Esophagus mucosa (tissue), 1 donor: ENCODE data around the gene TPD52L1. TPM values are rescaled to one million over a fixed set of nuclear protein-coding genes. Genes with fewer than 3 reads are reported as not detected.
"Not testable (repeated sequence)": the region's sequence is repeated elsewhere in the genome, so short reads cannot be mapped to it uniquely, and the experiment has no call there.

Source experiments
- ATAC-seq: fragments of 200-7000 bp; cut with Tn5 transposase; one replicate; pipeline ENCODE4 v1.9.1; 2020
- total RNA-seq: library from RNA; stranded (reverse); gene quantifications from one replicate; pipeline ENCODE4 v1.2.4, GENCODE V29; 2023
- donor health status: DM: yes; HTN: yes; CAD: no.

The TPD52L1 gene
- total RNA-seq = 217 TPM

DNA sequence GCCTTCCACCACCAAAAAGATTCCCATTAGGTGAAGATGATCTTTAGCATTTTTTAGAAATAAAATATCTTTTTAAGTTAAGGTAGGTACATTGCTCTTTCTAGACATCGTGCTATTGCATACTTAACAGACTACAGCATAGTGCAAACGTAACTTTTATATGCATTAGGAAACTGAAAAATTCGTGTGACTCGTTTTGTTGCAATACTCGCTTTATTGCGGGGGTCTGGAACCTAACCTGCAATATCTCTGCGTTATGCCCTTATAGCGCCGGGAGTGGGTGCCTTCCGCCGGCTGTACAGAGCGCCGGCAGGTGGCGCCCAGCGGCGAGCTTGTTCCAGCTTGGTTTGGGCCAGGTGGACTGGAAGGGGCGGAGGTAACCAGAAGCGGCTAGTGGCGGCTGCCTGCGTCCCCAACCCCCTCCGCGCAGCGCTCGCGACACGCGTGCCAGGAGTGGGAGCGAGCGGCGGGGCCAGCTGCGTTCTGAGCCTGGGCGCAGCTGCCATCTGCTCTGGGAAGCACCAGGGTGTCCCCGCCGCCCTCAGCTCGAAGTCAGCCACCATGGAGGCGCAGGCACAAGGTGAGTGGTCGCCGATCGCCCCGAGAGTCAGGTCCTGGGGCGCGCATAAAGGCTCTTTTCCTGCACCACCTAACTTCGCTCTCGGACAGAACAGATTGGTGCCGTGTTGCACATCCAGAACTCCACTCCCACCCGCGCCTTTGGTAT, at the start of gene TPD52L1:
TPD52L1 (plus strand) TSS at position 383 of the 727 bp plus-strand sequence; CDS start at position 562, 179 bp downstream.
- peak; percentile 91 for ATAC-seq

GRCh38 chr6:125104425-125104824, 49.1 kb upstream of the TPD52L1 start:
- peak; percentile 77 for ATAC-seq

GRCh38 chr6:125107048-125107447, 46.5 kb upstream of the TPD52L1 start:
- no peak for ATAC-seq

DNA sequence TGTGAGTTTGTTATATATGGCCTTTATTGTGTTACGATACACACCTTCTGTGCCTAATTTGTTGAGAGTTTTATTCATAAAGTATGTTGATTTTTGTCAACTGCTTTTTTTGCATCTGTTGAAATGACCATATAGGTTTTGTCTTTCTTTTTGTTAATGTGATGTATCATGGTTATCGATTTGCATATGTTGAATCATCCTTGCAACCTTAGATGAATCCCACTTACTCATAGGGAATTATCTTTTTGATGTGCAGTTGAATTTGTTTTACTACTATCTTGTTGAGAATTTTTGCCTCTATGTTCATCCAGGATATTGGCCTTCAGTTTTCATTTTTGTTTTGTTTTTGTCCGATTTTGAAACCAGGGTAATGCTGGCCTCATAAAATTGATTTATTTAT, 45.7 kb upstream of the TPD52L1 start:
- ATAC-seq = no peak

DNA sequence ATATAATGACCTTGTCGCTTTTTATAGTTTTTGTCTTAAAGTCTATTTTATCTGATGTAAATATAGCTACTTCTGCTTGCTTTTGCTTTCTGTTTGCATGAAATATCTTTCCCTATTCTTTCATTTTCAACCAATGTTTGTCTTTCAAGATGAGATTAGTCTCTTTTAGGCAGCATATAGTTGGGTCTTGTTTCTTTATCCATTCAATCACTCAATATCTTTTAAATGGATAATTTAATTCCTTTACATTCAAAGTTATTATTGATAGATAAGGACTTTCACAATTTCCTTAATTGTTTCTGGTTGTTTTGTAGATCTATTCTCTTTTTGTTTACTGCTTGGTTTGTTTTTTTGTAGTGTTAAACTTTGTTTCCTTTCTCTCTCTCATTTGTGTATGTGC, 43.5 kb upstream of the TPD52L1 start:
- no peak for ATAC-seq

DNA sequence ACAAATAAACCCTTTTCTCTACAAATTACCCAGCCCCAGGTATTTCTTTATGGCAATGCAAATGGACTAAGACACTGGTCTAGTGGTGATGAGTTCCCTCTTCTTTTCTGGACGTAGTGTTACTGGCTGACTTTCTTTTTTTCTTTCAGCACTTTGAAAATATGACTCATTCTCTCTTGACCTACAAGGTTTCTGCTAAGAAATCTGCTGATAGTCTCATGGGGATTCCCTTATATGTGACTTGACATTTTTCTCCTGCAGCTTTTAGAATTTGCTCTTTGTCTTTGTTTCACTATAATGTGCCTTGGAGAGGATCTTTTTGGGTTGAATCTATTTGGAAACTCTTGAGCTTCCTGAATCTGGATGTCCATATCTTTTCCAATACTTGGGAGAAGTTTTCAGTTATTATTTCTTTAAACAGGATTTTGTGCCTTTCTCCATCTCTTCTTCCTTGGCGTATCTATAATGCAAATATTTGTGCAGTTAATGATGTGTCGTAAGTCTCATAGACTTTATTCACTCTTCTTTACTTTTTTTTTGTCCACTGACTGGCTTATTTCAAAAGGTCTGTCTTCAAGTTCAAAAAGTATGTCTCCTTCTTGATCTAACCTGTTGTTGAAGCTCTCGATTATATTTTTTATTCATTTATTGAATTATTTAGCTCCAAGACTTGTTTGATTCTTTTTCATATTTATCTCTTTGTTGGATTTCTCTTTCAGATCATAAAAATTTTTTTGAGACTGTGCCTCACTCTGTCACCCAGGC, 42.2 kb upstream of the TPD52L1 start:
- no peak for ATAC-seq

GRCh38 chr6:125112934-125113333, 40.6 kb upstream of the TPD52L1 start:
- peak; percentile 23 for ATAC-seq

DNA sequence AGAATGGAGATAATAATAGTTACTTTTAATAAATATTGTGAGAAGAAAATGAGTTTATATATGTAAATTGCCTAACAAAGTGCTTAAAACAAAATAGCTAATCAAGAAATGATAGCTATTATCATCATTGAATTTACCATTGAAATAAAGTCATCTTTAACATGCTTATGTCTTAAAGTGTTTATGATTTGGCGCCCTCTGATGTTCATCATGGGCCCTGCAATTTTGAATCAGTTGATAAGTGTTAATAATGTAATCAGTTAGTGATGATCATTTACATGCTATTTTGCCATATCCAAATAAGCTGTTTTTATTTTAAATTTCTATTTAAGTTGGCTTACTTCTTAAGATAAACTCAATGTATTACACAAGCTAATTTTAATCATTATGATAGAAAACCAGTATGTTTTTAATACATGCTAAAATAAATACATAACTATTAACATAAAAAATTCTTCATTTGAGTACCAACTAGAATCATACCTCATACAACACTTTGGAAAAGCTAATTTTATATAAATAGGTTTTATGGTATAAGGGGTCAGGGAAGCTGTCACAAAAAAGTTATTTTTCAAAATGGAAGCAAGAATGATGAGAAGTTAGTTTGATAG, 39.2 kb upstream of the TPD52L1 start:
- ATAC-seq = no peak

GRCh38 chr6:125116170-125116569, 37.4 kb upstream of the TPD52L1 start:
- no peak for ATAC-seq

GRCh38 chr6:125116710-125117109, 36.9 kb upstream of the TPD52L1 start:
- ATAC-seq = no peak

DNA sequence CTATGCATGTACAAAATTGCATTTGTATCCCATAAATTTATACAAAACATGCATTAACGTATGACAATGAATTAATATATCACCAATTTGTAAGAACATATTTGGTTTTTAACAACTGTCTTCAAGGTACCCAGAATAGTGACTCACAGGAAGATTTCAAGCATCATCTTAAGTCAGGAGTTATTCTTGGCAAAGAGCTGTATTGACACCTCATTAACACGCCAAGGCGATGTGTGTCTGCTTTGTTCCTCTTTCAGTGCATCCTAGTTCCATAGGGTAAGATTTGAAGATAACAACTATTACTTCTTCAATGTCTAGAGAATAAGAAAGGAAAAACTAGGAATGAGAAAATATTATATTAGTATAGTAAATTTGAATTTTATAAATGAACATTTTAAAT, 35.8 kb upstream of the TPD52L1 start:
- ATAC-seq = no peak

GRCh38 chr6:125120054-125120590, 33.5 kb upstream of the TPD52L1 start:
- no peak for ATAC-seq

- ATAC-seq = no peak
These were observed 31.7 kb upstream of the TPD52L1 start for GRCh38 chr6:125121894-125122293.

- ATAC-seq = no peak
These were observed 30.5 kb upstream of the TPD52L1 start for GRCh38 chr6:125123051-125123450.

GRCh38 chr6:125123468-125124048, 30.0 kb upstream of the TPD52L1 start:
- no peak for ATAC-seq

DNA sequence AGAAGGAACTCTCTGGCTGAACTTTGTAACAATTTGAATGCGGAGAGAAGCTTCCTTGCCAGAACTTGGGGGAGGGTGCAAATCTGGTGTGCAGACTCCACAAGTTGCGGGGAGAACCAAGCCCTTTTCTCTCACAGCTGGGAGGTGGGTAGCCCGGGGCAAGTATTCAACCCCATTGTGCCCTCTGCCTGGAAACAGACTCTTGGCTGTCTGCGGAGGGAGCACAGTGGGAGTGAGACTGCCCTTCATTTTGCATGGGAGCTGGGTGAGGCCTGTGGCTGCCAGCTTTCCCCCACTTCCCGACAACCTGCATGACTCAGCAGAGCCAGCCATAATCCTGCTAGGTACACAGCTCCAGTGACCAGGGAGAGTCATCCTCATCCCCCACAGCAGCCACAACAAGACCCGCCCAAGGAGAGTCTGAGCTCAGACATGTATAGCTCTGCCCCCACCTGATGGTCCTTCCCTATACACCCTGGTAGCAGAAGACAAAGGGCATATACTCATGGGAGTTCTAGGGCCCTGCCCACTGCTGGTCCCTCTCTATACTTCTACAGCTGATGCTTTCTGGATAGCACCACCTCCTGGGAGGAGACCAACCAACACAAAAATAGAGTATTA, 29.4 kb upstream of the TPD52L1 start:
- ATAC-seq = peak; percentile 98

- ATAC-seq = not testable (repeated sequence)
These were observed 27.7 kb upstream of the TPD52L1 start for GRCh38 chr6:125125856-125126255.

- no peak for ATAC-seq
These were observed 24.2 kb upstream of the TPD52L1 start for GRCh38 chr6:125129354-125129753.

DNA sequence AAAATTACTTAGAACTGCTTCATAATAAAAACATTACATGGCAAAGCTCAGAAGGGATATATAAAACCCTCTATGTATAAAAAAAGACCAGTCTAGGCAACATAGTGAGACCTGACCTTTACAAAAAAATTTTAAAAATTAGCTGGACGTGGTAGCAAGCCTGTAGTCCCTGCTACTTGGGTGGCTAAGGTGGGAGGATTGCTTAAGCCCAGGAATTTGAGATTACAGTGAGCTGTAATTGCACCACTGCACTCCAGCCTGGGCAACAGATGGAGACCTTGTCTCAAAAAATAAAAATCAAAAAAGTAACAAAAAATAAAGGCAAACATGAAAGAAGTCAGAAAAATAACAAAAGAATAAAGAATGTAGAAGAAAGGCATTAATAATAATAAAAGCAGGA, 21.5 kb upstream of the TPD52L1 start:
- no peak for ATAC-seq

GRCh38 chr6:125136378-125136777, 17.2 kb upstream of the TPD52L1 start:
- no peak for ATAC-seq

- no peak for ATAC-seq
These were observed 15.5 kb upstream of the TPD52L1 start for GRCh38 chr6:125138083-125138482.

- no peak for ATAC-seq
These were observed 12.8 kb upstream of the TPD52L1 start for GRCh38 chr6:125140808-125141207.

DNA sequence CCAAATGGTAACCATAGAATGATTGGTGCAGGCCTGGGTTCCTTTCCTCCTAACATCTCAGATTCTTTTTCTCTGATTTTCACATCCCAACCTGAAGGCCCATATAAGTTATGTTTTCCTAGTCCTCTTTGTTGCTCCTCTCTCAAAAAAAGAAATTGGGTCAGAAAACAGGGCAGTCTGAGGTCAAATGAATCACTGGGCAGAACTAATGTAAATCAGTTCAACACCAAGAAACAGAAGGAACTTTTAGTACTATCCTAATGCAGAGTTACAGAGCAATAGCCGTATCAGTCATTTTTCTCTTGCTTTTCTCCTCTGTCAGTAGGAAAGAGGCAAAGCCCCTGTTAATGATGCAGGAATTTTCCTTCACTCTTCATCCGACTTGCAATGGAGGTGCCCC, 11.0 kb upstream of the TPD52L1 start:
- no peak for ATAC-seq
